GM19193 (cell line): ENCODE measurements around the gene MED9.

Experiments used
- POLR2A ChIP-seq: IDR thresholded peaks from 4 replicates; pipeline ENCODE4 v1.6.1; 2011; ENCODE audit not compliant: insufficient read depth, insufficient read length; ENCODE audit errors: extremely low read depth

The MED9 gene, protein sequence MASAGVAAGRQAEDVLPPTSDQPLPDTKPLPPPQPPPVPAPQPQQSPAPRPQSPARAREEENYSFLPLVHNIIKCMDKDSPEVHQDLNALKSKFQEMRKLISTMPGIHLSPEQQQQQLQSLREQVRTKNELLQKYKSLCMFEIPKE

DNA sequence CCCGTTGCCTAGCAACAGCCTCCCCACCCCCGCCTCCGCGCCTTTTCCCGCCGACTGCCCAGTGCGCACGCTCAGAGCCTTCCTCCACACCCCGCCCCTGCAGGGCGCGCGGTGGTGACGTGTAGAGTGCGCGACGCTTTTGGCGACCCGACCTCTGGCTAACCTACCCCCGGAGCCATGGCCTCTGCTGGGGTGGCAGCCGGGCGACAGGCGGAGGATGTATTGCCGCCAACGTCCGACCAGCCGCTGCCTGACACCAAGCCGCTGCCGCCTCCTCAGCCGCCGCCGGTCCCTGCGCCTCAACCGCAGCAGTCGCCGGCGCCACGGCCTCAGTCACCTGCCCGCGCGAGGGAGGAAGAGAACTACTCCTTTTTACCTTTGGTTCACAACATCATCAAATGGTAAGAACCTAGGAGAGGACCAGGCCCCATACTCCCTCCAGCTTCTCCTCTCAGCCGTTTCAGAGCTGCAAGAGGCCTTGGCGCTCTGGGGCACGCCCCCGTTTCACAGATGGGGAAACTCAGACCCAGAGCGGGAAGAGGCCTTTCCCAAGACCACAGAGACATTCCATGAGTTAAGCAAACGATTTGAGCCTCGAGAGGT, at the start of gene MED9:
TSS of gene MED9 (plus strand) at position 136 of the 603 bp plus-strand sequence. CDS start at position 178, 42 bp downstream.
- TF ChIP-seq POLR2A = peak; percentile 83

DNA sequence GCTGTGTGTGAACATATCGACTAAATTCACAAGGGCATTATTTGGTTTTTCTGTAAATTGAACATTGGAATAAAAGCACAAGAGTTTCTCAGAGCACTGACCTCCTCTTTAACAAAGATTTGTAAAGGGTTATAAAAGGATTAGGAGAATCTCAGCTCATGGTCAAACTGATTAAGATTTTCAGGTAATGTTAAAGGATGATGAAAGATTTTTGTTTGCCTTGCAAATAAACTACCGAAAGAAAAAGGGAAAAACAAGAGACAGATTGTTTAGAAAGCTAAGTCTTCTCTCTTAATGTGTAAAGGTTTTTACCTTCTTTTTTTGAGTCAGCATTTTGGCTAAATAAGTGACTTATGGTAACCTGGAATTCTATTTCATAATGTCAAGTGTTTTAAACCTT, 47.6 kb upstream of the MED9 start:
- TF ChIP-seq POLR2A = no peak

DNA sequence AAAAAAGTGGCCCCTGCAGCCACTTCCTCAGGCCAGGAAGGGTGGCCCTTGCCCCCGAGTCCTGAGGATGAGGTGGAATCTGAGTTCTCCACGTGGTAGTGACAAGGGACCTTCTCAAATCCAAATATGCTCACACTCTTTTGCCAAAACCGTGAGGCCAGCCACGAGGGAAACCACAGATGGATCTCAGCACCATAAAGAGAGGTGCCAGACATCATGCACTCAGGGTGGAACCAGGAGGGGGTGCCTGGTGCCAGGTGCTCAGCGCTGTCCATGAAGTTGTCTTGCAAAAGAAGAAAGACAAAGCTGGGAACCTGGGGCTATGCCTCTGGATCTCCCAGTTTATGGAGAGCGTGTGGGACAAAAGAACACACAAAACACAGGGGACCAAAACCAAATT, 45.2 kb upstream of the MED9 start:
- no peak for TF ChIP-seq POLR2A

DNA sequence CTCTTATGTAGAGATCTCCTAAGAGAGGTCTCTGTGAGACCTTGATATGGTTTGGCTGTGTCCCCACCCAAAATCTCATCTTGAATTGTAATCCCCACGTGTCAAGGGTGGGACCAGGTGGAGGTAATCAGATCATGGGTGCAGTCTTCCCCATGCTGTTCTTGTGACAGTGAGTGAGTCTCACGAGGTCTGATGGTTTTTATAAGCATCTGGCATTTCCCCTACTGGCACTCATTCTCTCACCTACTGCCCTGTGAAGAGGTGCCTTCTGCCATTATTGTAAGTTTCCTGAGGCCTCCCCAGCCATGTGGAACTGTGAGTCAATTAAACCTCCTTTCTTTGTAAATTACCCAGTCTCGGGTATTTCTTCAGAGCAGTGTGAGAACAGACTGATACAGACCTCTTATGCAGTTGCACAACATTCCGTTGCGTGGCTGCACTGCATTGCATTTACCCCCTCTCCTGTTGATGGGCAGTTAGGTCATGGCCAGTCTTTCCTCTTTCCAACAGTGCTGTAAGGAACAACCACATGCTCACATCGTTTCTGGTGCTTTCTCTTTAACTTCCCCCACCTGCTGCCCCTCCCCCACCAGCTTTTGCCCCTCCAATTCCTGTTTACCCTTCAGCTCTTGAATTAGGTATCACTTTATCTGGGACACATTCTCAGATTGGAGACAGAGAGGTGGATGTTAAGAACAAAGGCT, 43.6 kb upstream of the MED9 start:
- no peak for TF ChIP-seq POLR2A

DNA sequence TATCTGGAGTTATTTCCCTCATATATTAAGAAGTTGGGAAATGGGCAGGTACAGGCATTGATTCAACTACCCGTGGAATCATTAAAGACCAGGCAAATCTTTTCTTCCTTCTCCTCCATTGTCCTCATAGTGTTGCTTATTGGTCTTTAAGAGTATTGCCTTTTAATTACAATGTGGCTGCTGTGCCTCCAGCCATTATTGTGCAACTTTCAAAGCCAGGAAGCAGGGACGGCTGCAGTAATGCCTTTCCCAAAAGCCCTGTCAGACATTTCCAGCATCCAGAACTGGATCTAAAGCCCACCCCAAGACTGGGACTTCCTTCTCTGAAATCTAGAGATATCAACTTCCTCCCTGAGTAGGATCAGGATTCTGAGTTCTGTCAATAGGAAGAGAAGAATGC, 42.3 kb upstream of the MED9 start:
- TF ChIP-seq POLR2A = no peak

DNA sequence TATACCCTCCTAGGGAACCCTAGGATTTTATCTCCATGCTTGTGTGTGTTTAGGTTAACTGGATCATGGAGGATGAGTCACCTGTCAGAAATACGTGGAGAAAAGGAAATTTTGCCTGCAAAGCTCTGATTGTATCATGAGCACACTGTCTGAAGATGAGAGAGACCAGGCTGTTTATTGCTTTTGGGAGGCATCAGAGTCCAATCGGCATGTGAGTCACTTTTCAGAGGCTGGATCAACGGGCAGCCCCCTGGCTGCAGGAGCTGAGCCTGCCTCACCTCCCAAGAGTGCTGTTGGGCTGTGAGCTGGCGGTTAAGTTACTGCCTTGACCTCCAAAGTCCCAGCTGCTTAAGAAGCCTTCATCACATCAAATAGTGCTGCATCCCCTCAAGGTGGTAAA, 41.5 kb upstream of the MED9 start:
- TF ChIP-seq POLR2A = no peak

DNA sequence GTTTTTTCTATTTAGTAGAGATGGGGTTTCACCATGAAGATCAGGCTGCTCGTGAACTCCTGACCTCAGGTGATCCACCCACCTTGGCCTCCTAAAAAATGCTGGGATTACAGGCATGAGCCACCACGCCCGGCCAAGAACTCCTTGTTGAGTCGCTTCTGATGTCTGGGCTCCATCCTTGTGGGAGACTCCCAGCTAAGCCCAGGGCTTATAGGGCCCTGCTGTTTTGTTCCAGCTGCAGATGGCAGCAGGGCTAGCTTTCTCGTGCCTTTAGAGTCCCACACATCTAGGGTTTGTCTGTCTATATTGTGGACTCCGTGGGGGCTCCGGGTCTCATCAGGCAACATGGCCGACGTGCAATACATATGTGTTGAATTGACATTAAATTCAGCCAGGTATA, 39.3 kb upstream of the MED9 start:
- TF ChIP-seq POLR2A = no peak

DNA sequence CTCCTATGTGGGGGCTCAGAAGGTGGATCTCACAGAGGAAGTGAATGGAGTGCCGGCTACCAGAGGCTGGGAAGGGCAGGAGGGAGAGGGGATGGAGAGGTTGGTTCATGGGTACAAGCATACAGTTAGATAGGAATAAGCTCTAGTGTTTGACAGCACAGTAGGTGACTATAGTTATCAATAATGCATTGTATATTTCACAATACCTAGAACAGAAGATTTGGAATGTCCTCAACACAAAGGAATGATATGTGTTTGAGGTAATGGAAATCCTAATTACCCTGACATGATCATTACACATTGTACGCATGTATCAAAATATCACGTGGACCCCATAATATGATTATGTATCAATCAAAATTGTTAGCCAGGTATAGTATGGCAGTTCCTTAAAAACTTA, 38.9 kb upstream of the MED9 start:
- TF ChIP-seq POLR2A = no peak

DNA sequence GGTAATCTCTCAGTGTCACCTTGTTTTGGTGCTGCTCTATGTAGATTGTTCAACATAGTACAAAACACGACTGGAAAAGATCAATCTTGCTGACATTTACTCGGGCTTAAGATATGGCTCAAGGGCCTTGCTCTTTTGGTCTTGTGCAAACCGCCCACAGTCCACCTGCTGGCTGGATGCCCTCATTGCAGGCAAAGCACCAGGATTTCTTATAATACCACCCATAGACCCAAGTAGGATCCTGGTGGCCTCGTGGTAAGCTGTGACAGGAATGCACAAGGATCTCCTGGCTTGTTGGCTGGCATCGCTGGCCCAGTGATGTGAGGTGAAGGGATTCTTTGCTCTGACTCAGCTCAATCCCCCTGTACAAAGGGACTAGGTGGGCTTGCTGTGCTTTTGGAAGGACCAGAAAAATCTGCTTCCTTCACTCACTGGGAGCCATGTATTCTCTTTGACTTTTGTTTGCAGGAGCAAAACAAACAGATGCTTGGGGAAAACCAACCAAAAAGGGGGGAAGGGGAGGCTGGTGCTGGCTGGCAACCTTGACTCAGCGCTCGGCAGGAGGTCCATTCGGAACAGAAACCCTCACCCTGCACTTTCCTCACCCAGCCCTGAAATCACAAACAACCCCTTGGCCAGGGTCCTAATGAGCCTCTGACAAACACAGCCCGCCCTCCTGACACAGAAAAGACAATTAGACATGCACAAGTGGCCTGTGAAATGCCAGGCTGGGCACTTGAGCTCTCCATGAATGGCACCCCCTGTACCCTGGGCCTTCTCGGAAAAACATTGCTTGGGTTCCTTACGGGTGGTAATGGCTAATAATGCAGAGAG, 36.6 kb upstream of the MED9 start:
- TF ChIP-seq POLR2A = no peak

DNA sequence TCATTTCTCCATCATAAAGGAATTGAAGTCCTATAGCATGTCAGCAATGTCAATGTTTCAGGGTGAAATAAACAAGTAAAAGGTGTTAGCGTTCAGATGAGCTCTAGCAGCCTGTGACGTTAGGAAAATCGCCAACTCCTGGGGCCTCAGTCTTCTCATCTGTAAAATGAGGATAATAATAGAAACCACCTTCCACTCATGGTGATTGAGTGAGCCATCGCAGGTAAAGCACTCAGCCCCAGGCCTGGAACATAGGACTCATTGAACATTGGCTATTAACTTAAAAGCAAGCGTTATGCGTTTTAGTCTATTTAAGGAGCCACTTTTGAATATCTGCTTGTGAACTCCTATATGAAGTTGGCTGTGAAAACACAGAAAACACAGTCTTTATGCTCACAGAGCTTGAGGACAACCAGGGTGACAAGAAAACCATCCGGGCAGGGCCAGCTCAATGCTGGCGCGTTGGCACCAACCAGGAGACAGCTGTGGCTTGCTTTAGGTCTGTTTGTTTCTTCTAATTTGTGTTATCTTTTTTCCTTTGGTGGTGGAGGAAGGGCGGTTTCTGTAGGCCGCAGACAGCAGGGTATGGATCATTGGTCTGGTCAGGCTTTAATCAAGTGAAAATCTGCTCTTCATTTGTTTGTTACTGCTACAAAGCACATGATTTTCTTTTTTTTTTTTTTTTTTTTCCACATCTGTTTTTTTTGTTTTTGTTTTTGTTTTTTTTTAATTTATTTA, 35.7 kb upstream of the MED9 start:
- TF ChIP-seq POLR2A = no peak

DNA sequence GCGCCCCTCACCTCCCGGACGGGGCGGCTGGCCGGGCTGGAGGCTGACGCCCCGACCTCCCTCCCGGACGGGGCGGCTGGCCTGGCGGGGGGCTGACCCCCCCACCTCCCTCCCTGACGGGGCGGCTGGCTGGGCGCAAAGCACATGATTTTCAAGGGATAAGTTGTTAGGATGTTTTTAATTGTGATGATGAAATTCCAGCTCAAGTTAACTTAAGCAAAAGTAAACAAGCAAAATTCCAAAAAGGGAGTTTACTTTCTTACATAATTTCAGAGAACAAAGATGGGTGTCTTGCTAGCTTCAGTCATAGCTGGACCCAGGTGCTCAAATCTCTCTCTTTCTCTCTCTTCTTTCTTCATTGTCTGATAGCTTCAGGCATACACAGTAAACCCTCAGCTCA, 33.6 kb upstream of the MED9 start:
- TF ChIP-seq POLR2A = no peak

DNA sequence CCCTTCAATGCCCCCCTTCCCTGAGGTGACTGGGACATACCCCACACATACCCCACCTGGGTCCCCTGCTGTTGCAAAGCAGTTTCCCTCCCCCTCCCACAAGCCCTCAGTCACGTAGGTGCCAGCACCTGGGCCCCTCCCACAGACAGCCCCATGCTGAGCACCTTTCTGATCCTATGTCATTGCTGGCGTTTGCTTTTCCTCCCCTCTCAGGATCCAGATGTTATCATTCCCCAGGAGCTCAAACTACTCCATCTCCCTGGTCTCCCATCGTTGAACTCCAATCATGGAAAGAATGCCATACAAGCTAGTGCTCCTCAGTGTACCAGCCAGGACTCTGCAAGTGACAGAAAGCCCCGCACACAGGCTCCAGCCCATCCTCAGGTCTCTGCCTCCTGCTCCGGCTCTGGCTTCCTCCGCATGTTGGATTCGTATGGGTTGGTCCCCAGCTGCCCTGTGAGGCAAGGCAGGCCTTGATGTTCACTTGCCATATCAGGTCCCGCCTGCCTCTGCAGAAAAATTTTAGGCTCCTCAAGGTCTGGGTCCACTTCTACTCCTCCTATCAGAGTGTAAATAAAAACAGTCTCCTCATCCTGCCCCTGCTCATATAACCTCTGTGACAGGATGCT, 31.4 kb upstream of the MED9 start:
- TF ChIP-seq POLR2A = no peak

DNA sequence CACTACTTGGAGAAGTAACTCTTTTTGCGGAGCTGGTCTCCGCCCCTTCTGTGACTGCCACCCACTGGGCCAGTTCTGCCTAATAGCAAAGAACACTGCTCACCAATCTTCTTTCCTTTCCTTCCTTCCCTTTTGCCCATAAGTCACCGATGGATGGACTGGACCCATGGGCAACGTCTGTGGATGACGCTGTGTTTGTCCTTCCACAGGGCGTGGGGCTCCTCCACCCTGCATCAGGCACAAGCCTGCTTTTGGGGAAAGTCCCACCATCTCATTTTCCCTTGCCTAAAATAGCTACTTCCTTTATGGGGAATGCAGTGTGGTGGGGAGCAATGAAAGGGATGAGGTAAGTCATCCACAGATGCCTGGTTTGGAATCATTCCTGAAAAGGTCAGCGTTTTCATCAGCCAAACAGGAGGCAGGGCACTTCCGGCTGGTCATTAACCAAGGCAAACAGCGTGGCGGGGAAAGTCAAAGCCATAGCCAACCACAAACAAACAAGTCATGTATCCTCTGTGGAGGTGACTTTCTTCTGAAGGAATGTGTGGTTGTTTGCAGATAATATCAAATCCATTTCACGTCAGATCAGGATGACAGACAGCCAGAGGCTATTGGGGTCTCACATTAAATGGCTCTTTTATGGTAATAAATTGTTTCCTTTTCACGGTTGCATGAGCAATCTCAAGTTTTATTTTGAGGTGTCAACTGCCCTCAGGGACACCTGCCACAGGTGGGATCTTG, 30.7 kb upstream of the MED9 start:
- TF ChIP-seq POLR2A = no peak
